RPMI7951 (cell line): Measurements from ENCODE around the gene SIM2. TPM values are rescaled to one million over a fixed set of nuclear protein-coding genes. Genes with fewer than 3 reads are reported as not detected.

Source experiments
- DNase-seq: peaks from one replicate; pipeline ENCODE4 v3.0.0-alpha.2; 2012; ENCODE audit warnings: low read depth
- total RNA-seq: library from RNA; depleted of rRNA; stranded (reverse); fragments of >200 nt; shearing (Covaris generic); gene quantifications from 2 replicates; pipeline ENCODE4 v1.2.3, GENCODE V29; 2014

The SIM2 gene
- total RNA-seq, 1 experiment from 2014 or later = 1.2 TPM

DNA sequence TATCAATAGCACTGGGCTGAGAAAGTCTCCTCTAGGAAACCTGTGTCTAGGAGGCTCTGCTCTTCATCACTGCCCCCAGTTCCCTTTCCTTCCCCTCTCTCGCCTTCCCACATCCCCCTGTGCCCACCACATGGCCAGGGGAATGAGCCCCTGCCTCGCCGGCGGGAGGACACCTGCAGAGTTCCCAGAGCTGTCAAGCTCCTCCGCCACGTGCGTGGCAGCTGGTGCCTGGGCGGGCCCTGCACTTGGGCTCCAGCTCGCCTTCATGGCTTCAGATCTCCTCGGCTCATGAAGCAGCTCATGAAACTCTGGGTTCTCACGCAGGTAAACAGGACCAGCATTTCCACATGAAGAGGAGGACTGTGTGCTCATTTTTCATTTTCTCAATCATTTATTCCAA lies 62.8 kb downstream of the SIM2 start:
- DNase-seq = no peak

DNA sequence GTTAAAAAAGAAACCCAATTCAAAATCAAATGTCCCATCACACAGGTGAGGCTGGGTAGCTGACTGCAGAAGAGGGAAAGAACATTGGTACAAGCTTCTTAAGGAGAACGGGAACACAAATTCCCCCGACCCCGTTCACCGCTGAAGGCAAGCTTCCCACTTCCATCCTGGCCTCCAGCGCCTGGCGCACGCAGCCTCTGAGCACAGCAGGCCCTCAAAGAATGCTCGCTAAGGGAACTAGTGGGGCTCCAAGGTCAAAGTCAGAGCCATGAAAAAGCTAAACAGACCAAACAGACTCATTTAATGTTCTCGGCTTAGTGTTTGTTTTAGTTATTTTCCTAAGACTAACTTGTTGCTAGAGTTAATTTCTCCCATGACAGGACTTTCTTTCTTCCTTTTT lies 63.7 kb downstream of the SIM2 start:
- no peak for DNase-seq

DNA sequence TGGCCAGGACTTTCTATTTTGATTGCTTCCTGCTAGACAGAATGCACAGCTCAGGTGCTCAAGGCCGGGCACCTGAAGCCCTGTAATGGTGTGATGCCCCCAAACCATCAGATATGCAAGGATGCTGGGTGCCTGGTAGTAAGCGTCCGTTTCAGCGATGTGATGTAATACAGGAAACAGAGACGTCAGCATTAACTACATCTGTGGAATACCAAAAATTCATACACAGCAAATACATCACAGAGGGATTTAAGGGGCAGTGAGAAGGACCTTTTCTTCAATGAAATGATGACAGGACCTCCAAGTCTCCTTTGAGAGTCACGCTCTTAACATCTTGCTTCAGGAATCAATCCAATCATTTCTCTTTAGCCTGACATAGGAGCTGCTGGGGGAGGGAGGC lies 64.4 kb downstream of the SIM2 start:
- no peak for DNase-seq

DNA sequence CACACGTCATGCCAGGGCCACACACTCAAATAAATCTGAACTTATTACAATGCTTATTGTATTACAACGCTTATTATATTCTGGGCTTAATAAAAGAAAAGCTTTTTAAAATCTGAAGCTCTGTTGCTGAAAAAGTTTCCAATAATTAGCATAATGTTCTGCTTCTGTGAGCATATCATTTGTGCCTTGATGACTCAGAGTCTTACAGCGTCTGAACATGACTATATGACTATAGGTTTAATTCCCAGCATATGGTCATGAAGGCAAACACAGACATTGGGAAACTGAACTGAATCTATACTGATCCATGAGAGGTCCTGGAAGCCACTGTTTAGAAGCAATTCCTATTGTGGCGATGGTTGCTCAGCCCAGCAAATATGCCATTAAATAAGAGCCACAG lies 66.3 kb downstream of the SIM2 start:
- no peak for DNase-seq

DNA sequence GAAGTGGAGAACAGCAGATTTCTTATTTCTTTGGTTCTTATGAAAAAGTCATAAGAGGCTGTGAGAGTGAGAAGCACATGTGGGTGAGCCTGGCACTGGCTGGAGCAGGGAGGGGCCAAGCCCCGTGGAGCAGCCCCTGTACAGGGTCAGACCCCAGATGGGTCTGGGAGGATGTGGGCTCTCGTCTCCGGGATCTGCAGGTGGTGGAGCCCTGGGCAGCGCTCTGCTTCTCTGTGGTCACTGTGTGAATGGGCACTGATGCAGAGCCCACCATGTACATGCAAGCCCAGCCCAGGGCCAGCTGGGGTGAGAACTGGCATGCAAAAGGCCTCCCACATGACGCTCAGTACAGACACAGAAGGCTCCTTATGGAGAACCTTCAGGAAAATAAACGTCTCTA lies 67.6 kb downstream of the SIM2 start:
- DNase-seq = no peak

DNA sequence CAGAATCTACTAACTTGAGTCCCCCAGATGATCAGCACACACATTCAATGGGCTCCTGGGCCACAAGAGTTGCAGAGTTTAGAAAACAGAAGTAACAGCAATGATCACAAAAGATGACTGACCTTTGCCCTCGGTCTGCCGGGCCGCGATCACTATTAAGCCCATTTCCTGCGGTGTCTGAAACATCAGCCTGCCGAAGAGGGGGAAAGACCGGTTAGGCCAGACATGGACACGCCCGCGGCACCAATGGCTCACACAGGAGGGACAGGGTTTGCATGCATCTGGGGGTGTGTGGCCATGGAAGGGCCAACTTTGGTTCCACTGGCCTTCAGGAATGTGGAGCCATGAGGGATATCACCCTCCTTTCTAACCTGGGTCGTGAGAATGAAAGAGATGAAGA lies 68.2 kb downstream of the SIM2 start:
- no peak for DNase-seq

DNA sequence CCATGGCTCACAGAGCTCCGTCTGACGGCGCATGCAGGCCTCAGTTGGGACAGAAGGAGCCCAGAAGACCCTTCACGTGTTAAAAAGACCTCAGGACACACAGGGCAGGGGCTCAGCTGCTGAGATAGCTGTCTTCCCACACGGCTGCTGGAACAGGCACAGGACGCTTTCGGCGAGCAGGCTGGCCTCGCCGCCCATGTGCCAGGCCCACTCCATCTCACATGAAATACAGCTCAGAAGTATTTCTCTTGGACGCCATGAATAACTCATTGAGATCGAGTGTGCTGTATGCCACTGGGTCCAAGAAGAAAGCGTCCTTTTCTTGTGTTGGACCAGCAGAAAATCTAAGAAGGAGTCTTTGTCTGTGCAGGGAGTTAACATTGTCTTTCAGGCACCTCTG lies 69.6 kb downstream of the SIM2 start:
- no peak for DNase-seq

DNA sequence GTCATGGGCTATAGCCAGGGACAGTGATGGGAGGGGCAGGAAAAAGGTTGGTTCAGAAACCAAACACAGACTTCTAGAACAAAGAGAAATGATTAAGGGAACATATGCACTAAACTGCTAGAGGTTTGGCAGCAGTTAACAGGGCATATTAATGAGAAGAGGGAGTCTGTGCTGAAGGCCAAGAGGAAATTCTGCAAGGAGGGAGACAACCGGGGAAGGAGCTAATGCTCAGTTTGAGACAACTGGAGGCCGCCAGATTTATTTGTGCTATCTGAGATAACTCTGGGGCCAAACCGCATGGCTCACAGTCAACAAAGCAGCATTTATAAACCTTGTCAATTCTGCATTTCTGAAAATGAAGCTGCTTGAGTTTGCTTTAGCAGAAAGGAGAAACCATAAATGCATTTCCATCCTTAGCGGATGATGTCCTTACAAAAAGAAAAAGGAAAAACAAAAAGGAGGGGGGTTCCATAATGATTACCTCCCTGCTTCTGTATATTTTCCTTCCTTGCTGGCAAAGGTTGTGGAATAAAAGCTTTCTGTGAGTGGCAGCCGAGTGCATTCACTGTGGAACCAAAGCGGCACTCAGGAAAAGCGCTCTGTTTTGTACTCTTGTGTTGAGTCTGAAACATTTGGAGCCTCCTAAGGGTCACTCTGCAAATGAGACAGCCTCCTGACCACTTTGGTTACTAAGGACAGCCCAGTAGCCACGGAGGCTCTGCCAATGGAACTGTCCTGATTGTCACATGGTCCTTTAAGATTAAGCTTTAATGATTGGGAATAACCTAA lies 70.3 kb downstream of the SIM2 start:
- peak; percentile 62 for DNase-seq

DNA sequence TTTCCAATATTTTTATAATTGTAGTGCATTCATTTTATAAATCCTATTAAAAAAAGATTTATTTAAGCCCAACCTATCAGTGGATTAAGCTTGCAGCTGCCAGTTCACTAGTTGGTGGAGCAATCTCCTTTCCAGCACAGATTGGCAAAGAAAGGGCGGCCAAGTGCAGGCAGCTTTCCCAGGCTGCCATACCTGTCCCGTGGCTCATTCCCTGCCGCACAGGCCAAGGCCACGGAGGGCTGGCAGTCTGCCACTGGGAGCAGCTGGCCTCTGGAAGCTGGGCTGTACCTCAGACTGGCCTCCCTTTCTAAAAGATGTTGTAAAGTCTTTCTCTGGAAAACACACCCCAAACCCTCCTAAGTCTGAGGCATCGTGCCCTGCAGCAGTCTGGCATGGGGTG lies 74.2 kb downstream of the SIM2 start:
- peak; percentile 88 for DNase-seq

DNA sequence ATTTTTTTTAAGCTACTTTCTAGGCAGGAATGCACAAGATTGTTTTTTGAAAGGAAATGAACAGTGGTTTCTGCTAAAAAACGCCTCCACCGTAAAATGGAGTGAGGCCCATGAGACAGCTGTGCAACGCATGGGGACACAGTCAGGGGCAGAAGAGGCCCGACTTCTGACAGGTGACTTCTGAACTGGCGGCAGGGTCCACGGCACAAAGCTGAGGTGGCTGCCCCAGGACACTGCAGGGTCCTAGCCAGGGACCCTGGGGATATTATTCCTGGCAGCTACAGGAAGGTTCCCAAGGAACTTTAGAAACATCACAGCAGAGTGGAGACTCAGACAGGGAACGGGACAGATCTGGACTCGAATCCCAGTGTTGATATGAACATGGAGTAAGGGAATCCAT lies 75.1 kb downstream of the SIM2 start:
- DNase-seq = no peak

DNA sequence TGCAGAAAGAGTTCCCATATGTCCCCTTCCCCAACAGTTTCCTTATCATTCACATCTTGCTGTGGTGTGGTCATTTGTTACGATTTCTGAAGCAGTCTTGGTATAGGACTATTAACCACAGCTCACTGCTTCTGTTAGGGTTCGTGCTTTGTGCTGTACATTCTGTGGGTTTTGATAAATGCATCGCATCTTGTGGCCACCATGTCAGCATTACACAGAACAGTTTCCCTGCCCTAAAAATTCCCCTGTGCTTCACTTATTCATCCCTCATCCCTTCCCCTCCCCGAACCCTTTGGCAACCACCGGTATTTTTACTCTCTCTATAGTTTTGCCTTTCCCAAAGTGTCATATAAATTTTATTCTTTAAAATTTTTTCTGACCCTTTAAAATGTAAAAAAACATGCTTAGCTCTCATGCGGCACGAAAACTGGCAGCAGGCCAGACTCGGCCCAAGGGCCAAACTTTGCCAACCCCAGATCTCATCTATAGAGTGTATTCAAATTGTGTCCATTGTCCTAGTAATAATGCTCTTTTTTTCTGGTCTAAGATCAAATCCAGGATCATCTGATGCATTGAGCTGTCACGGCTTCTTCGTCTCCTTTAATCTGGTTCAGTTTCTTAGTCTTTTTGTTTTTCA lies 78.2 kb downstream of the SIM2 start:
- no peak for DNase-seq

DNA sequence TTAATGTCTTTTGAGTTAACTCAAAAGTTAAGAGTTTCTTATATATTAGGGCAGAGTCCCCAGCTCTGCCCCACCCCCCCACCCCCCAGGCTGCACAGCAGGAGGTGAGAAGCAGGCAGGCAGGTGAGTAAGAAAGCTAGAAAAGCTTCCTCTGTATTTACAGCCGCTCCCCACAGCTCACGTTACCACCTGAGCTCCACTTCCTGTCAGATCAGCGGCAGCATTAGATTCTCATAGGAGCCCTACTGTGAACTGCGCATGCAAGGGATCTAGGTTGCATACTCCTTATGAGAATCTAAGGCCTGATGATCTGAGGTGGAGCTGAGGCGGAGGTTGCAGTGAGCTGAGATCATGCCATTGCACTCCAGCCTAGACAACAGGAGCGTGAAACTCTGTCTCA lies 81.9 kb downstream of the SIM2 start:
- DNase-seq = no peak

DNA sequence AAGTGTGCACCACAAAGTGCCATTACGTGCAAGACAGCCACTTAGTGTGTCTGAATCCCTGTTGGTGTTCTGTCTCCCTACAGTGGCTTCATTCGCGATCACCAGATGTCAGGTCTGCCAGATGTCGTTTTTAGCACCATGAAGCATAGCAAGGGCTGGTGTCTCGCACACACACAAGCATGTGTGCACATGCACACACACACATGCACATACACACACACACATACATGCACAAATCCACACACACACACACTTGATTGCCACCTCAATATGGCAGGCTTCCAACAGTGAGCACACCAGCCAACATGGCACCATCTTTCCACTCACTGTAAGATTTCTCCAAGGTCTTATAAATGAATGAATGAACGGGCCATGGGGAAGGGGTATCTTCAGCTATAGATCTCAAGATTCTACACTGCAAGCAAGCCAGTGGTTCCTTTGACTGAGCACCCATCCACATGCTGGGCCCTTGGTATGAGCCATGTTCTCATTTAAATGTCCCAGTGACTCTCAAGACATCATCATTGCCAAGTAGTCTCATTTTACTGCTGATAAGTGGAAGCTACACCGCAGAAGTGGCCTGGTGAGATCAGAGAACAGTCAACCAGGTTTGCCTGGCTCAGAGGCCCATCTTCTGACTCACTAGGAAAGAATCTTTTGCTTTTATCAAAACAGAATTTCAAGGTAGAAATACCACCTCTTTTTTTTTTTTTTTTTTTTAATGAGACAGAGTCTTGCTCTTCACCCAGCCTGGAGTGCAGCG lies 84.9 kb downstream of the SIM2 start:
- peak; percentile 89 for DNase-seq

DNA sequence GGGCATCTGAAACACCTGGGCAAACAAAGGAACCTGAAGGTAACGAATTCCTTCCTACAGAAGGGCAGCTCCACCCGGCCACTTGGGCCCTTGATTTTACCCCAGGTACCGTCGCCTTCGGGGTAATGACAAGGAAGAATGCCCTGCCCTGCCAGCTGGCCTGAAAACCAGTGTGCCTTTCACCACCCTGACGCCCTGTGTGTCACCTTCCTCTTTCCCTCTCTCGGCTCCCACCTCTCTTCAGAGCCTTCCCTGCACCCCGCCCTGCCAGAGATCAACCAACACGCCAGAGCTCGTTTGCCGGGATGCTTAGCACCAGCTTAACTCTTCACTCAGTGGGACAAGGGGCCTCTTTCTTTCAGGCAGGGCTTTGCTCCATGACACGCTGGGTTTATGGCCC lies 86.0 kb downstream of the SIM2 start:
- DNase-seq = no peak

DNA sequence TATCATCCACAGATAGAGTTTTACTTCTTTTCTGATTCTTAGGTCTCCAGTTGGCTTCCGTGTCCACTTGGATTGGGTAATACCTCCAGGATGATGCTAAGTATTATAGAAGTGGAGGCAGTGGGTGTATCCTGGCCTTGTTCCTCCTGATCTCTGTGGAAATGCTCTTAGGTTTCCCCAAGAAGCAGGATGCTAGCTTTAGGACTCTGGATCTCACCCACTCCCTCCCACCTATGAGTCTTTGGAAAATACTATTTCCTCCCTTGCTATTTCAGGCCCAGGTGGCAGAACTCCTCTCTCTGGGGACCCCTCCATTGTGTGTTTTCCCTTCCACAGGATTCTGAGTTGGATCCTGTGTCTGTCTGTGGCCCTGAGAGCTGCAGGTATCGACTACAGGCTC lies 86.7 kb downstream of the SIM2 start:
- DNase-seq = no peak

DNA sequence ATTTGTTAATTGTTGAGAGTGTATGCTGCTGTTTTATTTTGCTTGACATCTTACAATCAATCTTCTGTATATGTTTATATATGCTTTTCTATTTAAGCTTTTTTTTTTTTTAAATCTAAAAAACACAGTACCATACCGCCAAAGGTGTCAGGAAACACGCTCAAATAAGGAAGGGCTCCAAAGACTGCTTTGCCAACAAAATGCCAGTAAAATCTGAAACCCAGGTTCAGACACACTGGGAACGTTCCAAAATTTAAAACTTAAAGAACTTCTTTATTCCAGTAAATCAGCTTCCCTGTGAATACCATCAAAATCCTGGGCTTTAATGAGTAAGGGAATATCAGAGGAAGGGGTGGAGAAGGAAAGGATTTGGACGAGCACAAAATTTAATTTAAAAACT lies 87.3 kb downstream of the SIM2 start:
- DNase-seq = no peak

DNA sequence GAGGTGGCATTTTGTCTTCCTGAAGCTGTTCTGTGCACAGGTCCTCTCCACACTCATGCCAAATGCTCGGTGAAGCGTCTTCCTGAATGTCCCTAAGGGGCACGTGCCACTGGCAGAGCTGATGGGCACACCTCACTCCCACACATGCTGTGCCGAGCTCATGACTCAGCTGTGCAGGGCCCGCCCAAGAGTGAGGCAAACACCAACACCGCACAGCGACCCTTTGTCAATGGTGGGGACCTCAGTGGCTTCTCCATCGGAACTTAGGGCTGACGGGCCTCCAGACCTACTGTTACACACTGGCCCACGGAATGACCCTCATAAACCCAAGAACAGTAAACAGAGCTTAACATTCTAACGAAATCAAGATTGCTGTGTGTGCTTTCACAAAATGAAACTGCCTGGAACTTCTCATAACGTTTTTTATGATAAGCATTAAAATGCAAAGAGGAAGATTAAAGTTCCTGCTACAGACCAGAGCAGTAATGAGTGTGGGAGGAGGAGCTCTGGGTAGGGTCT lies 89.3 kb downstream of the SIM2 start:
- DNase-seq = peak; percentile 40

DNA sequence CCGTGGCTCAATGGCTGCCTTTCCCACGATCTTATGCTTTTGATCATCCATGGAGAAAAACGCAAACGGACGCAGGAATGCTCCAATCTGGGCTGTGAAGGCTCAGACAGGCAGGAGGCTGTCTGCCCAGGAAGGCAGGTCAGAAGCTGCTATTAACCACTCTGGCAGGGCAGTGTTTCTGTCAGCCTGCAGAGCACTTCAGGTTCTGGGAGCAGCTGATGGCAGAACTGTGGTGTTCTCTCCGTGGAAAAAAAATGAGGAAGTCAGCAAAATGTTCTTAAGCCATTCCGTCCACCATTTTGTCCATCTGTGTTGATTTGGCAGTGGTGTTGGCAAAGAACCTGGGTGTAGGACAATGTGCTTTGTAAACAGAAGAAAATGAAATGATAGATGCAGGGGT lies 91.7 kb downstream of the SIM2 start:
- no peak for DNase-seq

DNA sequence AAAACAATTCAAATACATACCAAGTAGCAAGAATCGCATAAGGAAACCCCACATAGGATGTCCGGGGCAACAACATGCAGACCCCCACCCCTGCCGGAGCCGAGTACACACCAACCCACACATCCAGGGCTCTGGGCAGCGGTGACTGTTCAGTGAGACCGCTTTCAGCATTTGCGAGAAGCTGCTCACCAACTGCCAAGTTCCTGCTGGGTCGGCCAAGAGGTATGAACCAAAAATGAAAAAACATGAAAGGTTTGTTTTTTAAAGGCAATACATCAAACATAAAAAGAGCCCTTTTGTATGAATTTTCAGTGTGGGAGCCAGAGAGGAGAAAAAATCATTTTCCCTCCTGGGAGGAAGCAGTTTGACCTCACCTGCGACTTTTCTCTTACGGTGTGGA lies 92.3 kb downstream of the SIM2 start:
- no peak for DNase-seq

DNA sequence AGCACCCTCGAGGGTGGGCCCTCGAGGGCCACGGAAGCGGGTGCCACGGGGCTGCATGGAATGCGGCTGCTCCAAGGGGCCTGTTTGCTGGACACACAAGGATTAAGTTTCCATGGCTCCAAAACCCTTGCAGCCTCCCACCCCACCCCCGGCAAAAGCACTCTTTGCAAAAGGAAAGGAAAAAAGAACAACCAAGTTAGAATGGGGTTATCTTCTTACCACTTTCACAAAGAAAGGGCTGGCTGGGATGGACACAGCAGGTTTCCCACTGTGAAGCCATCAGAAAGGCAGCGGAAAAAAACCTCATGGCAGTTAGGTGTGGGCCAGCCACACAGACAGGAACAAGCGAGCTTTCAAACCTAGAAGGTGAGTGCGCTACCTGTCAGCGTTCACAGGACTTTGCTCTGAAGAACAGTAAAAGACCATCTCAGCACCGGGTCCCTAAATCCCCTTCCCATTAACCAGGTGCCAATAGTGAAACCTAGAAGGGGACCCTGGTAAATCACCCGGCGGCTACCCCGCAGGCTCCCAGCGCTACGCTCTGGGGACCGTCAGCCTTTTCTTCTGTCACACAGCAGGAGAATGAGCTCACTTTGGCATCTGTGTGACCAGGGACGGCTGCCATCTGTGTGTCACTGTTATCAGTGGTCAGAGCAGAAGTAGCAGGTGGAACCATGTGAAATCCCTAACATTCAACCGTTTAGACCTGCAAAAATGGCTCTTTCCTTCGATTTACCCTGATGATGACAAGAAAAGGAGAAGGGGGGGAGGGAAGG lies 93.0 kb downstream of the SIM2 start:
- no peak for DNase-seq

DNA sequence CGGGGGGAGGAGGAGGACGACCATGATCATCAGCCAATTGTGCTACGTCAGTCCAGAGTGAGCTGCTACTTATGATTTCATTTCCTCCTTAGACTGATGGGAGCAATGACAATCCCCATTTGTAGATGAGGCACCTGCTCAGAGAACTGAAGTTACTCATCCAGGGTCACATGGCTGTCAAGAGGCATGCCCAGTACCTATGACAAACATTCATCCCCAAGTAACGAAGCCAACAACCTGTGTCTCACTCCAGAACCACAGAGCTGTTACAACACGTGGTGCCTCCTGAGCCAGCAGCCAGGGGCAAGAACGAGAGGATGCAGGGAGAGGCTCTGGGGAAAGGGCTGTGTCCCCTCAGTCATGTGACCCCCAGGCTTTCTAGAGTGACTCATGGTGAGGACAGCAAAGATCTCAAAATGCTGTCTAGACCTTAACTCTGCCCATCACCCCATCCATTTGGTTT lies 93.6 kb downstream of the SIM2 start:
- peak; percentile 54 for DNase-seq

DNA sequence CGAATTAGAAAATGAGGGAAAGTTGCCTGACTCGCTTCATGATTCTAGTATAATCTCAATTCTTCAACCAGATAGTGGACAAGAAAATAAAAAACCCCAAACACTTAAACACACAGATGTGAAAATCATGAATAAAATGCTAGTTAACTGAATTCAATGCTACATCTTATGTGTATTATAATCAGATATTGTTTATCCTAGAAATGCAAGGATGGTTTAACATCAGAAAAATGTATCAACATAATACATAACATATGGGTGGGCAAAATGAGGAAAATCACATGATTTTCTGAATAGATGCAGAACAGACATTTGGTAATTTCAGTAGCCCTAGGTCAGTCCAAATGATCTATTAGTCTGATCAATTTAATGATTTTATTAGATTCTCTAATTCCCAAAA lies 97.2 kb downstream of the SIM2 start:
- DNase-seq = no peak
